HG02642 (cell line): Measurements from ENCODE around the gene NDUFA7.
"Not testable (repeated sequence)": the region's sequence is repeated elsewhere in the genome, so short reads cannot be mapped to it uniquely, and the experiment has no call there.

Experiments
- ATAC-seq: cut with Tn5 transposase; IDR thresholded peaks from one replicate; pipeline ENCODE4 v1.9.1; 2021; ENCODE audit warnings: mild to moderate bottlenecking; ENCODE audit not compliant: unreplicated experiment, poor library complexity

NDUFA7 gene

DNA sequence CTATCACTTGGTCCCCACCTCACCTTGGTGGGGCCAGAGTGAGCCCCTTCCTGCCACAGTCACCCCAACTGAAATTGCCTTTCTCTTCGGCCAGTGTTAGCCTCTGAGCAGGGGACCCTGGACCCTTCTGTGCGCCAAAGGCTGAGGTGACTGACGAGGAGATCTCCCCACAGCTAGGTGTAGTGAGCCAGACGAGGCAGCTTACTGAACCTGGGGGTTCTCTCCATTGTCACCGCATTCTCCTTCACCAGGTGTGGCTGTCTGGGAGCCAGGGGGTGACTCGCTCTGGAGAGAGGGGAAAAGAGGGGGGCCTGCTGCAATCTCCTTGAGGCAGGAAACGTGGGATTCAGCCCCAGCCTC, 1.4 kb upstream of the NDUFA7 start:
- ATAC-seq: no peak

DNA sequence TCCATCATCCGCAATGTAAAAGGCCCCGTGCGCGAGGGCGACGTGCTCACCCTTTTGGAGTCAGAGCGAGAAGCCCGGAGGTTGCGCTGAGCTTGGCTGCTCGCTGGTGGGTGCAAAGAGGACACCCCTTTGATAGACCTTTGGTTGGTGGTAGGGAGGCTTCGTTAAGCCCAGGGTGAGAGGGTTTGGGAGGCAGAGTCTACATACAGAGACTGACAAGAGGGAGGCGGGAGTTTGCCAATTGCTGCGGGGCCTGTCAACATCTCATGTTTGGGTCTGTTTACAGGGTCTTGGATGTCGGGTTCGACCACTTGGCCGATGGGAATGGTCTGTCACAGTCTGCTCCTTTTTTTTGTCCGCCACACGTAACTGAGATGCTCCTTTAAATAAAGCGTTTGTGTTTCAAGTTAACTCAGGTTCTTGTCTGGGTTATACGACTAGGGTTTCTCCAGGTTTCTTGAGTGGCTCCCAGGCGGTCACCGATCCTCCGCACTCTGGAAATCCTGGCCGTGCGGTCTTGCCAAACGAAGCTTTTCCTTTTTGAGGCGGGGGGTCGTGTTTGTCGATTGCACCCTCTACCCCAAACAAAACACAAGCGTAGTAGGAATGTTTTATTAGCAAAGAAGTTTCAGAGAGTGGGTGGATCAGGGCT, 937 bp upstream of the NDUFA7 start:
- ATAC-seq: no peak

DNA sequence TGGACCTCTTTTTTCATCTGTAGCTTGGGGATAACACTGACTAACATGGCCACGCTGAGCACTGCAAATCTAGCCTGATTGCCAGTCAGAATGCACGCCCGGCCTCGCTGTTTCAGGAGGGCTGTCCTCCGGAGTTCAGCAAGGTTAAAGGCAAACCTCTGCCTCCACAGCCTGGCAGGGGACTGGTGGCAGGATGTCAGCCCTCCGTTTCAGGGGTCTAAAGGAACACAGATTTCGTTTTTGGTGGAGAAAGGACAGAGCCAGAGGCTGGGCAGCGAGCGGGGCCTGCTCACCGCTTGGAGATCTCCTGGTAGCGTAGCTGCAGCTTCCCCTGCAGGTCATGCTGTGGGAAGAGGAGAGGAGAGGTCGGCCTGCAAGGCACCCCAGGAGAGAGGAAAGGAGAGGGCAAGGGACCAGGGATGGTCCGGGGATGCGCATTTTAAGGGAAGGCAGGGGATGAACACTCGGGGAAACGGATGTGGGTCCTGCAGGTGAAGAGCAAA, 560 bp downstream of the NDUFA7 start:
- no peak for ATAC-seq

DNA sequence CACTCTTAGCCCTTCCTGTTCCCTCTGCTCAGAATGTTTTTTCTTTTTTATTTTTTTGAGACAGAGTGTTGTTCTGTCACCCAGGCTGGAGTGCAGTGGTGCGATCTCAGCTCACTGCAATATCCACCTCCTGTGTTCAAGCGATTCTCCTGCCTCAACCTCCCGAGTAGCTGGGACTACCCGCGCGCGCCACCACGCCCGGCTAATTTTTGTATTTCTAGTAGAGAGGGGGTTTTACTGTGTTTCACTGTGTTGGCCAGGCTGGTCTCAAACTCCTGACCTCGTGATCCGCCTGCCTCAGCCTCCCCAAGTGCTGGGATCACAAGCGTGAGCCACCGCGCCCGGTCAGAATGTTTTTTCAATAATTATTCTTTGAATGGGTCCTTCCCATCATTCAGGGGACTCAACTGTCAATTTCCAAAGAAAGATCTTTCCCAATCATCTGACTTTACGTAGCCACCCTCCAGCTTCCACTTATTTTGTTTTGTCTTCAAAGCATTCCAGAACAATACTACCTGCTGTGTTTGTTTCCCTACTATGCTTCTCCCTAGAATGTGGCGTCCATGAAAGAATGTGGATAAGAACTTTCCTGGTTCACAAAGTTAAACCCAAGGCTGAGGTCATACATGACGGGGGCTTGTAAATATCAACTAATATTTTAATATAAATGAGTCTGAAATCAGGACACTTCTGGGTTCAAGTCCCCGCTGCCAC, 1.2 kb downstream of the NDUFA7 start:
- ATAC-seq: no peak

DNA sequence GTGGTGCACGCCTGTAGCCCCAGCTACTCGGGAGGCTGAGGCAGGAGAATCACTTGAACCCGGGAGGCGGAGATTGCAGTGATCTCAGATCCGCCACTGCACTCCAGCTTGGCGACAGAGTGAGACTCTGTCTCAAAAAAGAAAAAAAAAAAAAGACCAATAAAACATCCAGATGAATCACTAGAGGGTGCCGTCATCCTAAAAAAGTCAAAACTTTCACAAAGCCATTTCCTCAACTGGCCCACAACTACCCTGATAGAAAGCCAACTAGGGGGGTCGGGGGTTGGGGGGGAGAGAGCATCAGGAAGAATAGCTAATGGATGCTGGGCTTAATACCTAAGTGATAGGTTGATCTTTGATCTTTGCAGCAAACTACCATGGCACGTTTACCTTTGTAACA, 2.3 kb downstream of the NDUFA7 start:
- ATAC-seq: not testable (repeated sequence)

DNA sequence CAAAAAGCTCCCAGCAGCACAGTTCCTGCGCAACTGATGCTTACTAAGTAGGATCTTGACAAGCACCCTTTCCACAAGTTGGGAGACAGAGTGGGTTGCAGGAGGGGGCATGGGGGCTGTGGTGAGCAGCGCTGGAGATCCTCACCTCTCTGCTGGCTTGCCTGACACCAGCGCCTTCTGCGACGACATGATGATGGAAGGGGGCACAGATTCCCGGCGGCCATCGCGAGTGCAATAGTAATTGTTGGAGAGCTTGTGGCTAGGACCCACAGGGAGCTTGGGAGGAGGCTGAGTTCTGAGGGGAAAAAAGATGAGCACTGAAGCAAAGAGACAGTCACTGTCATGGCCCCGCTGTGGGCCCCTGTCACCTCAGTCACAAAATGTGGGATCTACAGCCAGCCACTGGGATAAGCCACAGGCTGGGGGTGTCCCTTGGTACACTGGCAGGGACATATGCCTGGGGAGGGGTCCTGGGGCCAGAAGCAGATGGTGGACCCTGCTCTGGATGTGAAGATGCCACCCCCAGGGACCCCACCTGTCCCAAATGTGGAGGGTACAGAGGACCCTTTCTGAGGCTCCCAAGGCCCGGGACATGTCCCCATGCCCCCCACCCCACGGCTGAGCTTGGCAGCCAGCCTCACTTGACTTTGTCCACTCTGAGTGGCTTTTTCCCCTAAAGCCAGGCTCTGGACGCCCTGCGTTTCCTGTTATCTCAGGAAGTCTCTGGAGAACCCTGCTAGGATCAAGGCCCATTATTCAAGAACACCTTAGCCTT, 4.6 kb downstream of the NDUFA7 start:
- ATAC-seq: no peak

DNA sequence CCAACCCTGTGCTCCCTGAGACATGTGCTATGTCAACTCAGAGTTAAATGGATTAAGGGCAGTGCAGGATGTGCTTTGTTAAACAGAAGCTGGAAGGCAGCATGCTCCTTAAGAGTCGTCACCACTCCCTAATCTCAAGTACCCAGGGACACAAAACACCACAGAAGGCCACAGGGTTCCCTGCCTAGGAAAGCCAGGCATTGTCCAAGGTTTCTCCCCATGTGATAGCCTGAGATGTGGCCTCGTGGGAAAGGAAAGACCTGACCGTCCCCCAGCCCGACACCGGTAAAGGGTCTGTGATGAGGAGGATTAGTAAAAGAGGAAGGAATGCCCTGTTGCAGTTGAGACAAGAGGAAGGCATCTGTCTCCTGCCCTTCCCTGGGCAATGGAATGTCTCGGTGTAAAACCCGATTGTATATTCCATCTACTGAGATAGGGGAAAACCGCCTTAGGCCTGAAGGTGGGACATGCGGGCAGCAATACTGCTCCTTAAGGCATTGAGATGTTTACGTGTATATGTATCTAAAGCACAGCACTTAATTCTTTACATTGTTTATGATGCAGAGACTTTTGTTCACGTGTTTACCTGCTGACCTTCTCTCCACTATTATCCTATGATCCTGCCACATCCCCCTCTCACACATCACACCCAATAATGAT, 6.1 kb downstream of the NDUFA7 start:
- not testable (repeated sequence) for ATAC-seq

DNA sequence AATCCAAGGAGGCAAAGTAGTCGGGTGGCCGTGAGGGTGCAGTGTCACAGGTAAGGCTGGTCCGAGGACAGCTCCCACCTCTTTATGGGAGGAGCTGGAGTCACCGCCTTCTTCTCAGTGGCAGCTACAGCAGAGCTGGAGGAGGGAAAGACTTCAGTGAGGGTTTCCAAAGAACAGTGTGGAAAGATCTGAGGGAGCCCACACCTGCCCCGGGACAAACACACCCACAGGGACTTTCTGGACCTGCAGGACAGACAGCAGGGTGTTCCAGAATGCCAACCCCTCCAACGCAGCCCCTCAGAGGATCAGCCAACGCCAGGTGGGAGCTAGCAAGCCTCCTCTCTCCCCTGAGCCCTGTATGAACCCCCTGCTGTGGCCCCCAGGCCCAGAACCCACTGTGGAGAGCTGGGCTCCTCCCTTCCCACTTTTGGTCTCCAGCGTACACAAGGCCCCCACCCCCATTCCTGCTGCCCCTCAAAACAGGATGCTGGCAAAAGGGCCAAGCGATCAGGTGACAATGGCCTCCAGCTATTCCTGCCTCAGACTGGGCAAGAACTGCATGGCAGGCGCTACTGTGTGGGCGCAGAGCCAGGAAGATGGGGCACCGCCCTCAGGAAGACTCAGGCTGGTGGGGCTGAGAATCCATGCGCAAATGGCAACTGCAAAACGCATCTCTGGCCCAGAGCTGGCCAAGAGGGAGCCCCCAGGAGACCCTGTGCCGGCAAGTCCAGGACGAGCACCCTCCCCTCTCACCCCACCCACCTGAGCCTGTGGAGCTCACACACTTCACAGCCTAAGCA, 9.5 kb downstream of the NDUFA7 start:
- no peak for ATAC-seq

DNA sequence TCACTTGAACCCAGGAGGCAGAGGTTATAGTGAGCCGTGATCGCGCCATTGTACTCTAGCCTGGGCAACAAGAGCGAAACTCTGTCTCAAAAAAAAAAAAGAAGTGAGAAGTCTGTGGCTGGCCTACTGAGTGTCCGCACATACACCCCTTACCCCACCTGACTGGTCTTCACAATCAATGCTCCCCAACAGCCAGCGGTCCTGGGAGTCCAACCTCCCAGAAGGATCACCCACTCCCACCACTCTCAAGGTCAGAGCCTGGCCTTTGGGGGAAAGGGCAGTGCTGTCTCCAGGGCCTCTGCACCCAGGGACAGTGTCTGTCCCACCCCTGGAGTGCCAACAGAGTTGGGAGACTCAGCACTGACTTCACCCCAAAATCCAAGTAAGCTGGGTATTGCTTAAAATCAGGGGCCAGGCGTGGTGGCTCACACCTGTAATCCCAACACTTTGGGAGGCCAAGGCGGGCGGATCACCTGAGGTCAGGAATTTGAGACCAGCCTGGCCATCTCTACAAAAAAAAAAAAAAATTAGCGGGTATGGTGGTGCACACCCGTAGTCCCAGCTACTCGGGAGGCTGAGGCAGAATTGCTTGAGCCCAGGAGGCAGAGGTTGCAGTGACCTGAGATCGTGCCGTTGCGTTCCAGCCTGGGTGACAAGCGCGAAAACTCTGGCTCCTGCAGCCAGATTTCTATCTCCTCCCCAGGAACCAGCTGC, 10.7 kb downstream of the NDUFA7 start:
- ATAC-seq: no peak

DNA sequence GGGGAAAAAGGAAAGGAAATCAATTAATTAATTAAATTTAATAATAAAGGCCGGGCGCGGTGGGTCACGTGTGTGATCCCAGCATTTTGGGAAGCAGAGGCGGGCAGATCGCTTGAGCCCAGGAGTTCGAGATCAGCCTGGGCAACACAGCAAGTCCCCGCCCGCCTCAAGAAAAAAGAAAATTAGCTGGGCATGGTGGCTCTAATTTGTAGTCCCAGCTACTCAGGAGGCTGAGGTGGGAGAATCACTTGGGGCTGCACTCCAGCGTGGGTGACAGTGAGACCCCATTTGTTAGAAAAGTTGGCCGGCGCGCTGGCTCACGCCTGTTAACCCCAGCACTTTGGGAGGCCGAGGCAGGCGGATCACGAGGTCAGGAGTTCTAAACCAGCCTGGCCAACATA, 12.3 kb downstream of the NDUFA7 start:
- no peak for ATAC-seq

DNA sequence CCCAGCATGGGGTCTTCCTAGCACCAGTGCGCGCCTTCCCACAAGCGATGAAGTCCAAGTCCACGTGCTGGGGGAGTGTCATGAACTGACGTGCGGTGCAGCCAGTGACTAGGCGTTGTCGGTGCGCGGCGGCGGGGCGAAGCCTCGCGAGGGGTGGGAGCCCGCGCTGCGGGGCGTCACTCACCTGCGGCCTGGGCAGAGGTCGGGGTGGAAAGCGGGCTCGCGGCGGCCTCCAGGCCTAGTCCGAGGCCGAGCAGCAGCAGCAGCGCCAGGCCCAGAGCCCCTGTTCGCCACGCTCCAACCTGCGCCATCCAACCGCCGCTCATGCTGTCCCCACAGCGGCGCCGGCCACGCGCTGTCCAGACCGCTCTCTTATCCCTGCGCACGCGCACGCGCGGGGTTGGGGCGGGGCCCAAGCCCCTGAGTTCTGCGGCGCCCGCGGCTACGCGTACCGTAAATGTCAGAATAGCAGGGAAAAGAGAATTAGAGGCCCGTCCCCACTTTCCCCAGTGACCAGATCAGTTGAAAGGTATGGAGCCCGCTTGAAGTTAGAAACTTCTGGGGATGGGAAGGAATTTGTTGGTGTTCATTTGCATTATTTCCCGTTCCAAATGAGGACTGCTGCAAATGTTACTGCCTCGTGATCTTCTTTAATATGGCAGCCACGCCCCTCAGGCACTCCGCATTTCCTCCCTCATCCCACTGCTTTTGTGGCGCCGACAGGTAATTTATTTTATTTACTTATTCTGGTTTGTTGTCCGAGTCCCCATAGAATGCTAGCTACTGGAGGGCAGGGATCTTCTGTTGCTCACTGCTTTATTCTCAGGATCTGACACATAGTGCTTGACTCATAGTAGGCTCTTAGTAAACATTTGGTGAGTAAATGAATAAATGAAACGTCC, 13.0 kb downstream of the NDUFA7 start, which contains the start of gene CD320:
CD320 (minus strand) TSS at position 394 of the 902 bp plus-strand sequence; CDS start at position 326, 68 bp downstream.
- peak; percentile 87 for ATAC-seq

DNA sequence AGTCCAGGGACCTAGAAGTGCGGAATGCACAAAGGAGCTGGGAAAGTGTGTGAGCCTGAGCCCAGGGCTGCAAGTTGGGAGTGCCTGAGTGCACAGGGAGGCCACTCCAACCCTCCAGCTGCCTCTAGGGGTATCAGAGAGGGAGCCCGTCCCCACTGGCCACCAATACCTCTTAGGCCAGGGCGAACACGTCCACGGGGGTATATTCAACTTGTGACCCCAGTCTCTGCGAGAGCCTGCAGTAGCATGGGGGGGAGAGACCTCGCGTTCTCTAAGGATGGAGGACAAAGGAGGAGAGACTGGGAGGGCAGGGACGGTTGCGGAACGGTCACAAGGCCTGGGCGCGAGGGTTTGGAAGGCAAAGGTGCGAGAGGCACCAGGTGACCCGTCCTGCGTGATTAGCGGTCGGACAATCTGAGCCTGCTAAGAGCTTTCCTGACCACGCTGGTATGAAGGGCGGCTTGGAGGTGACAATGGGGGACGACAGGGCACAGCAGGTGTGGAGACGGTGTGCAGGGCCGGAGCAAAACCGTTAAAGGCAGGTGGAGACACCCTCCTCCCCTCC, 13.7 kb downstream of the NDUFA7 start:
- ATAC-seq: no peak

DNA sequence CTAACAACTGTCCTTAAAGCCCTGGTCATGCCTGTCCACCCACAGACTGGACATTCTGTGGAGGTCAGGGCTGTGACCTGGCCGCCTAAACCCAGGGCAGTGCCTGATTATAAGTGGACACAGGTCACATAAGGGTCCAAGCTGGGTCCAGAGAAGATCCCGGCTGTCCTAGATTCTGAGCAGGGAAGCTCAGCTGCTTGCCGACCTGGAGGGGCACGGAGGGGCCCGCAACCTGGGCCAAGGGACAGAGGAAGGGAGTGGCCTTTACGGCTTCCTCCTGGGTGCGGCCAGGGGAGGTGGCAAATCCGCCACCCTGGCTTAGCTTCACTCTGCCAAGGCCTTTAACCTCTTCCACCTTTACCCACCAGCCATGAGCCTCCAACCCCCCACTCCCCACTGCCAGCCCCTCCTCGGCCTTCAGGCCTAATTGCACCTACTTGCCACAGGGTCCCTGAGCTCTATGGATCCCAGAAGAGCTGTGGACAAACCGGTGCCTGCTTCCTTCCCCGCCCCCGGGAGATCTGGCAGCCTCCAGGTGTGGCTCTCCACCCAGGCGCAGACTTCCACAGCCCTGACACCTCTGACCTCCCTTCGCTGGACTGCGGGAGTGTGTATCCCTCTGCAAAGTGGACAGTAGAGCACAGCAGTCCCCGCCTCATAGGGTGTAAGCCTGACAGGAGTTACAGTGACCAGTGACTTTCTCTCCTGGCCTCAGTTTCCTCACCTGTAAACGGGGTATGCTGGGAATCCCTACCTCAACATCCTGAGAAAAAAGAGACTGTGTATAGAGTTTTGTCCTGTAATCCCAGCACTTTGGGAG, 14.7 kb downstream of the NDUFA7 start:
- ATAC-seq: no peak

DNA sequence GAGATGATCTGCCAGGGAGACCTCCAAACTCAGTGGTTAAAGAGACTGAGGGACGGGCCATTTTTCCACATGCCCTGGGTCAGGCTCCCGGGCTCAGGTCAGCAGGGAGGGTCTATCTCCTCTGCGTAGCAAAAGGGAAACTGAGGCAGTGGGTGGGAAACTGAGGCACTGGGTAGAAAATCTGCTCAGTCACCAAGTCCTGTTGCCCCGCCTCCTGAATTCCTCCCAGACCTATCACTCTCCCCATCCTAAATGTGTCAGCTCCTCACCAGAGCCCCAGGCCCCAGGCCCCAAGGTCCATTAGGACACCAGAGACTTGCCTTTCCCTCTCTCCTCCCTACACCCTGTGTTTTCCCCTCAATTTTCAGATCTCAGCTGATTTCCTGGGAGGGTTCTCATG, 15.4 kb downstream of the NDUFA7 start:
- ATAC-seq: no peak

DNA sequence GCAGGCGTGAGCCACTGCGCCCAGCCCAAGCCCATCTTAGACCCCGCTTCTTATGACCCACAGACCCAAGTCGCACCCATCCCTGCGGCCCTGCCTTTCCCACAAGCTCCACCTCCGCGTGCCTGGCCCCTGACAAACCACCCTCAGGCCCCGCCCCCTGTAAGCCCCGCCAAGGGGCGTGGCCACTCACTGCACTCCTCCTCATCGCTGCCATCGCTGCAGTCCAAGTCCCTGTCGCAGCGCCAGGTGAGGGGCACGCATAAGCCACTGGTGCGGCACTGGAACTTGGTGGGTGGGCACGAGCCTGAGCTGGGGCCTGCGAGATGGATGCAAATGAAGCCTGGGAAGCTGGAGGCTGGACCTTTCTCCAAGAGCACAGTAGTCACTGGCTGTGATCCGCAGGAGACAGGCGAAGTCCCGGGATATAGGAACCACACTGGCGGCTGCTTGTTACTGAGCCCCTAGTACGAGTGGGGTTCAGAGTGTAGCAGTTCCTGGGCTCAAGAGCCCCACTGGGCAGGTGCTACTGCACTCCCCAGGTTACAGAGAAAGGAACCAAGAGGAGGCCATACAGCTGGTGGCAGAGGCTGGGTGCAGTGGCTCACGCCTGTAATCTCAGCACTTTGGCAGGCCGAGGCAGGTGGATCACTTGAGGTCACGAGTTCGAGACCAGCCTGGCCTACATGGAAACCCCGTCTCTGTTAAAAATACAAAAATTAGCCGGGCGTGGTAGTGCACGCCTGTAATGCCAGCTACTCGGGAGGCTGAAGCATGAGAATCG, 16.1 kb downstream of the NDUFA7 start:
- no peak for ATAC-seq

DNA sequence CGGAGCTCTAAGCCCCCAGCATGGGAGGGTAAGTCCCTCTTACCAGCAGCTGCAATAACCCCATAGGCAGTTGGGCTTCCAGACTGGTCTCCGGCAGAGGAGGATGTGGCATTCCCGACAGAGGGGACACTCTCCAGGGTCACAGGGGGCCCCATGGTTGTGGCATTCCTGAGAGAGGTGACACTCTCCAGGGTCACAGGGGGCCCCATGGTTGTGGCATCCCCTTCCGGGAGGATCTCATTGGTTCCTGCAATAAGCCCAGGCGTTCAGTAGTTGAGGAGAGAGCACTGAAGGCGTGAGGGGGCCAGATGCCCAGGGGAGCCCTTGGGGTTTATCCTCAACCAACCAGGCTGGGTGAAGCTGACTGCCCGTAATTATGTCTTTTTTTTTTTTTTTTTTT, 18.4 kb downstream of the NDUFA7 start:
- ATAC-seq: no peak
